NCI-H510A treated with DMSO at 0.1 percent for 48 hours (cell line): ENCODE results near the gene REC8.
A peak's percentile ranks its signal among the peaks of the same experiment; 100 is the strongest.

Experiments
- DNase-seq: peaks from one replicate; lab custom pipeline; 2025; lab: John Stamatoyannopoulos, UW

Gene REC8

GRCh38 chr14:24159777-24160498 is 11.9 kb upstream of the REC8 start:
- no peak for DNase-seq

- DNase-seq = no peak
Observed at GRCh38 chr14:24160499-24160849, 11.4 kb upstream of the REC8 start.

GRCh38 chr14:24160850-24161804 is 10.8 kb upstream of the REC8 start, which contains the start of gene IRF9:
Gene IRF9 (plus strand): TSS chr14:24161265. CDS start chr14:24162145, 880 bp downstream.
- peak; percentile 98 for DNase-seq

GRCh38 chr14:24162093-24162492 is 9.8 kb upstream of the REC8 start:
- DNase-seq = no peak

GRCh38 chr14:24164518-24164991 is 7.3 kb upstream of the REC8 start:
- DNase-seq = no peak

GRCh38 chr14:24165785-24166184 is 6.1 kb upstream of the REC8 start:
- DNase-seq = no peak

- DNase-seq = no peak
Observed at GRCh38 chr14:24167469-24168114, 4.3 kb upstream of the REC8 start.

- no peak for DNase-seq
Observed at GRCh38 chr14:24172261-24172860, 481 bp downstream of the REC8 start.

- no peak for DNase-seq
Observed at GRCh38 chr14:24172871-24173281, 996 bp downstream of the REC8 start.

GRCh38 chr14:24176599-24176998 is 4.7 kb downstream of the REC8 start:
- DNase-seq = no peak

- DNase-seq = no peak
Observed at GRCh38 chr14:24177041-24177825, 5.4 kb downstream of the REC8 start.

GRCh38 chr14:24177891-24178290 is 6.0 kb downstream of the REC8 start:
- no peak for DNase-seq

GRCh38 chr14:24178399-24179178 is 6.7 kb downstream of the REC8 start:
- no peak for DNase-seq

- DNase-seq = no peak
Observed at GRCh38 chr14:24179294-24179960, 7.5 kb downstream of the REC8 start.

- DNase-seq = no peak
Observed at GRCh38 chr14:24179961-24180796, 8.3 kb downstream of the REC8 start.

GRCh38 chr14:24181371-24182077 is 9.6 kb downstream of the REC8 start:
- no peak for DNase-seq

GRCh38 chr14:24182110-24182882 is 10.4 kb downstream of the REC8 start:
- DNase-seq = no peak
